H7 (cell line): ENCODE results near the gene RLN1. TPM values are rescaled to one million over a fixed set of nuclear protein-coding genes. Genes with fewer than 3 reads are reported as not detected.
"Not testable (repeated sequence)": the region's sequence is repeated elsewhere in the genome, so short reads cannot be mapped to it uniquely, and the experiment has no call there.

ENCODE experiments used
- DNase-seq: peaks from one replicate; pipeline ENCODE4 v3.0.0; 2012
- H3K27me3 ChIP-seq: 2 replicates; pipeline ENCODE4 v1.6.0; 2011; ENCODE audit warnings: mild to moderate bottlenecking, low read length; ENCODE audit not compliant: control insufficient read depth, insufficient read depth
- H3K36me3 ChIP-seq: replicated peaks from 2 replicates; pipeline ENCODE4 v1.5.1; 2011; ENCODE audit warnings: low read length; ENCODE audit not compliant: control insufficient read depth, insufficient read depth
- H3K4me3 ChIP-seq: 2 replicates; pipeline ENCODE4 v1.5.1; 2011; ENCODE audit warnings: low read depth, mild to moderate bottlenecking, control low read depth, low read length, moderate library complexity; ENCODE audit not compliant: insufficient read depth
- total RNA-seq: library from RNA; depleted of rRNA; stranded (reverse); fragments of >200 nt; shearing (Covaris generic); gene quantifications from 2 replicates; pipeline ENCODE4 v1.2.3, GENCODE V29; 2014

RLN1 gene
- total RNA-seq, 1 experiment from 2014 or later = 0.42 TPM

DNA sequence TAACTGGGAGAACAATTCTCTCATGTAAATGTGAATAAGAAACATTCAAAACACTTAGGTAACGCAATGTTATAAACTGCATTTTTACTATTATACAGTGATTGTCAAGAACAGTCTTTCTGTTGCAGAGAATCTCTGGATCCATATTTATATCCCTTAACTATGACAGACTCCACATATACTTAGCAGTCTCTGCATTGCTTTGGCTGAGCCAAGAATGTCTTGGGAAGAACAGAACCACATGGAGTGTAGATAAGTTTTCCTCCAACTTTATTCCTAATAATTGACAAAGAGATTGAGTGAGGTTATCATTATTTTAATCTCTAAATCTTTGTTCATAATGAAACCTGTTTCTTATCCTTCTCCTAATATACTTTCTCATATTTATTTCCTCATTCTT lies 15.6 kb upstream of the RLN1 start:
- Histone ChIP-seq H3K4me3 (no peak overlapping the region), H3K27me3 (no peaks in the 10 kb centered on the region), H3K36me3 (no peaks in the 10 kb centered on the region)
- DNase-seq = no peak

DNA sequence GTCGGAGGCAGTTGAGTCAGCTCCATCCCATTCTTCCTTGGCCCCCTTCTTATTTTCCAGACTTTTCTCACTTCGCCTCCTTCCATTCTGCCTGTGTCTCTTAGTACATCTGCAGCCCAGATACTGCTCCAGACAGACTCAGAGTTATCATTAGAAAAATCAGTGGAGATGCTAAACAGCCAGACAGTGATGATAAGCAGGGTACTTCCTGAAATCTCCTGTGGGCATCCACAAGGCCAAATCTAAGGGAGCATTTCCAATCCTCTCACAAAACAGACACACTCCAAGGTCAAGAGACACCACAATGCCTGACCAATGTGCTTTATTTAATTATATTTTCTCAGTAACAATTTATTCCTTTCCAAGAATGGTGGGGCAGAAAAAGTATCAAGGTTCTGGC lies 14.5 kb upstream of the RLN1 start:
- Histone ChIP-seq H3K4me3 (no peak overlapping the region), H3K27me3 (no peaks in the 10 kb centered on the region), H3K36me3 (no peaks in the 10 kb centered on the region)
- DNase-seq = no peak

DNA sequence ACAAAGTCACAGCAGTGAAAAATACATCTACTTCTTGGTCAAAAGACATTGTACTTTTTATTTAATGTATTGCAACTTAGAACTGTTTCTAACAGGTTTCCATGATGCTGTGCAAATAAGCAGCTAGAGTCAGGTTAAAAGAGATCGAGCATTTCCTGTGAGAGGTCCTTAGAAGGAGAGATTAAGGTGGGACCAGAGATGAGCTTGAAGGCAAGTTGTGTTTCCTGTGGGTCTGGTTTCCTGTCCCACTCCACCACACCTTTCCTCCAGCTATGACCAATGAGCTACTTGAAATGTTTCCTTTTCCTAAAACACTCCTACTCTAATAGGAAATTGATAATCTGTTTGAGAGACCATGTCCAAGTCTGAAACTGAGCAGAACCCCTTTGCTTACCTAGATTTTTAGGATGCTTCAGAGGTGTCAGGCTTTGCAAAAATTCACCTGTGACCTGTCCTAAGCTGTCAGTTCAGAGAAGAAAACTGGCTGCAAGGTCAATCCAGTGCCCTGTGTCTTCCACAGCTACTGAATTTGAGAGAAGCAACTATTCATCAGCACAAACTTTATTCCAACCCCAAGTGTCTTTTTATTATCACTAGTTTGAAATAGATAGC lies 13.1 kb upstream of the RLN1 start:
- H3K36me3 ChIP-seq = no peaks in the 10 kb centered on the region
- no peak overlapping the region for H3K4me3 ChIP-seq
- no peak for DNase-seq
- H3K27me3 ChIP-seq = no peaks in the 10 kb centered on the region

DNA sequence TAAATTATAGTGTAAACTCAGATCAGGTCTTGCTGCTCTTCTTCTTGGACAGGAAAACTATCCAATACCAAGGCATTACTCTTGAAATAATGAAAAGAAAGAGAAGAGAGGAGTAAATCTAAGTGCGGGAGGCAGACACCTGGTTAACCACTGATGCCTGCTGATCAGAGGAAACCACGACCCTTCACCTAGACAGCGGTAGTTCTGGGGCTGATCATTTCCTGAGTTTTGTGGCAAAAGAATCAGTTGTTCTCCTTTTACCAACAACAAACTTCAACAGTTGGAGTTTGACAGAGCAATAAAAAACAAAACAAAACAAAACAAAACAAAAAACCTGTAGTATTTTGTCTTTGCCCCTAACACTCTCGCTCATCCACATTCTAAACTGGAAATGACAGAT lies 3.0 kb downstream of the RLN1 start:
- no peaks in the 10 kb centered on the region for H3K36me3 ChIP-seq
- no peaks in the 10 kb centered on the region; the same call in 1 of the 2 replicates for H3K27me3 ChIP-seq
- H3K4me3 ChIP-seq = no peak overlapping the region
- no peak for DNase-seq

DNA sequence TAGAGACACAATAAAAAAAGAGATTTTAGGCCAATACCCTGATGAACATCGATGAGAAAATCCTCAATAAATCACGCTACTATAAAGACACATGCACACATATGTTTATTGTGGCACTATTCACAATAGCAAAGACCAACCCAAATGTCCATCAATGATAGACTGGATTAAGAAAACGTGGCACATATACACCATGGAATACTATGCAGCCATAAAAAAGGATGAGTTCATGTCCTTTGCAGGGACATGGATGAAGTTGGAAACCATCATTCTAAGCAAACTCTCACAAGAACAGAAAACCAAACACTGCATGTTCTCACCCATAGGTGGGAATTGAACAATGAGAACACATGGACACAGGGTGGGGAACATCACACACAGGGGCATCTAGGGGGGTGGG lies 8.4 kb downstream of the RLN1 start:
- H3K4me3 ChIP-seq, DNase-seq, H3K27me3 ChIP-seq, H3K36me3 ChIP-seq: not testable (repeated sequence)

DNA sequence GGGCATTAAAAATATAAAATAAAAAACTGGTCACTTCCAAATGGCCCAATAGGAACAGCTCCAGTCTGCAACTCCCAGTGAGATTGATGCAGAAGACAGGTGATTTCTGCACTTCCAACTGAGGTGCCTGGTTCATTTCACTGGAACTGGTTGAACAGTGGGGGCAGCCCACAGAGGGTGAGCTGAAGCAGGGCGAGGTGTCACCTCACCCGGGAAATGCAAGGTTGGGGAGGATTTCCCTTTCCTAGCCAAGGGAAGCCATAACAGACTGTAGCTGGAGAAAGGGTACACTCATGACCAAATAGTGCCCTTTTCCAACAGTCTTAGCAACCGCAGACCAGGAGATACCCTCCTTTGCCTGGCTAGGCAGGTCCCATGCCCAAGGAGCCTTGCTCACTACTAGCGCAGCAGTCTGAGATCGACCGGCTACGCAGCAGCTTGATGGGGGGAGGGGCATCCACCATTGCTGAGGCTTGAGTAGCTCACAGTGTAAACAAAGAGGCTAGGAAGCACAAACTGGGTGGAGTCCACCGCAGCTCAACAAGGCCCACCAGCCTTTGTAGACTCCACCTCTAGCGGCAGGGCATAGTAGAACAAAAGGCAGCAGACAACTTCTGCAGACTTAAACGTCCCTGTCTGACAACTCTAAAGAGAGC lies 12.7 kb downstream of the RLN1 start:
- Histone ChIP-seq H3K36me3 (no peaks in the 10 kb centered on the region), H3K27me3 (no peaks in the 10 kb centered on the region), H3K4me3 (no peak overlapping the region)
- peak; percentile 45 for DNase-seq

DNA sequence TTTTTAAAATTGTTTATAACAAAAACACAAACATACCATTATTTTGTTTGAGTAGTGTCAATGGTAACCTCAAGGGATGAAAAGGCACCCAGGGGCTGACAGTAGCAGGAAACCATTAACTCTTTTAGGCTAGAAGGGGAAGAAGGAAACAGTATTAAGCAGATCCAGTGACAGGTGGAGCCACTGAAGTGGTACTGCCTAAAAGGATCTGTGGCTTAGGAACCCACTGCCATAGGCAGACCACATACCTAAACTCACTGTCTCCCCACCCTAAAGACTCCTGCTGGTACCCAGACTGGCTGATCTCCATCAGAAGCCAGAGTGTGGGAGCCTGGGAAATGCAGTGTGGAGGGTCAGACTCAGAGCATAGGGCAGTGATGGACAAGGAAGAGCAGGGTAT lies 13.5 kb downstream of the RLN1 start:
- Histone ChIP-seq H3K4me3 (no peak overlapping the region), H3K27me3 (no peaks in the 10 kb centered on the region), H3K36me3 (no peaks in the 10 kb centered on the region)
- no peak for DNase-seq

DNA sequence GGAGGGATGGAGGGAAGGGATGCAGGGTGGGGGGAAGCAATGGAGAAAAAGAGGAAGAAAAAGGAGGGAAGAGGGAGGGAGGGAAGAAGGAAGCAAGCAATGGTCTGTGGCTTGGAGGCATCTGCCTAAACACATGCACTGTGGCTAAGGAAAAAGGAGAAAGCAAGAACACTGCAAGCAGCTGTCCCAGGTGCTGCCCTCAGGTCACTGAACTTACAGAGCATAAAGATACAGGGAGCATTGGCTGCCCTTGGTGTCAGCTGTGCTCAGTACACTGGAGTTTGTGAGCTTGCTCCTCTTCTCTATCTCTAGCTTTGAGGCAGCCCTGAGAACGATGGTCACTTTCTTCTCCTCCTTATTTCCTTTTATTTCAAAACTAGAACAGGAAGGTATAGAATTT lies 18.1 kb downstream of the RLN1 start:
- H3K27me3 ChIP-seq, H3K4me3 ChIP-seq, H3K36me3 ChIP-seq, DNase-seq: not testable (repeated sequence)

DNA sequence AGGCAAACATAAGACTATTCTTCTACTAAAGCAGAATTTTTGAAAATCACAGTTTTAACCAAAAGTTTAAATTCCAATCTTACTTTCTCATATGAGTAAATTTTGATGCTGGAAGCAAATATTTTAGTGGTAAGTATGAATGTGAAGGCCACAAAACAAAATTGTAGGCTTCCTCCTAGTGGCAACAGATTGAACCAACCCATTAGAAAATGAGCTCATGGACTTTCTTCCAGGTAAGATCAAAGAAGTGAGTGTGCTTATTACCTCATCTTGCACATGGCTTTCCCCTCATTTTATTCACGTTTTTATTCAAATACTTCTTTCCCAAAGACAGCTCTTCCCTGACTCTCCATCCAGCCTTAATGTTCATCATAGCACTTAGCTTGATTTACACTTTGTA lies 18.6 kb downstream of the RLN1 start:
- no peak overlapping the region for H3K4me3 ChIP-seq
- H3K36me3 ChIP-seq = no peaks in the 10 kb centered on the region
- no peak for DNase-seq
- no peaks in the 10 kb centered on the region for H3K27me3 ChIP-seq

DNA sequence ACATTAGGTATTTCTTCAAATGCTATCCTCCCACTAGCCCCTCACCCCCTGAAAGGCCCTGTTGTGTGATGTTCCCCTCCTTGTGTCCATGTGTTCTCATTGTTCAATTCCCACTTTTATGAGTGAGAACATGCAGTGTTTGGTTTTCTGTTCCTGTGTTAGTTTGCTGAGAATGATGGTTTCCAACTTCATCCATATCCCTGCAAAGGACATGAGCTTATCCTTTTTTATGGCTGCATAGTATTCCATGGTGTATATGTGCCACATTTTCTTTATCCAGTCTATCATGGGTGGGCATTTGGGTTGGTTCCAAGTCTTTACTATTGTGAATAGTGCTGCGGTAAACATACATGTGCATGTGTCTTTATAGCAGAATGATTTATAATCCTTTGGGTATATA lies 23.3 kb downstream of the RLN1 start:
- H3K27me3 ChIP-seq, H3K4me3 ChIP-seq, H3K36me3 ChIP-seq, DNase-seq: not testable (repeated sequence)

DNA sequence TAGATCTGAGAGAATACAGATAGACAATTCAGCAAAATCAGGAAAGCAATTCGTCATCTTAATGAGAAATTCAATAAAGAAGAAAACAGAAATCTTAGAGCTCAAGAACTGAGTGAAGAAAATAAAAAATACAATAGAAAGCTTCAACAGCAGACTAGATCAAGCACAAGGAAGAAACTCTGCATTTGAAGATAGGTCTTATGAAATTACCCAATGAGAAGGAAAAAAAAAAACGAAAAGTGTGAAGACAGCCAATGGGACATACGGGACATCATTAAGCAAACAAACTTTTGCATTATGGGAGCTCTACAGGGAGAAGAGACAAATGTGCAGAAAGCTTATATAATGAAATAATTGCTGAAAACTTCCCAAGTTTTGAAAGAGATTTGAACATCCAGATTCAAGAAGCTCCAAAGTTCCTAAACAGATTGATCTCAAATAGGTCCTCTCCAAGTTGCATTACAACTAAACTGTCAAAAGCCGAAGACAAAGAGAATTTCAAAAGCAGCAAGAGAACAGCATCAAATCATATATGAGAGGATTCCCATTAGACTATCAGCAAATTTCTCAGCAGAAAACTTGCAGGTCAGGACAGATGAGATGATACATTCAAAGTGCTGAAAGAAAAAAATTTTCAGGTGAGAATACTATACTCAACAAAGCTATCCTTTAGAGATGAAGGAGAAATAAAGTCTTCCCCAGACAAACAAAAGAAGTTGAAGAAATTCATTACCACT lies 24.3 kb downstream of the RLN1 start:
- no peaks in the 10 kb centered on the region for H3K27me3 ChIP-seq
- no peak overlapping the region for H3K4me3 ChIP-seq
- DNase-seq = no peak
- no peaks in the 10 kb centered on the region for H3K36me3 ChIP-seq

DNA sequence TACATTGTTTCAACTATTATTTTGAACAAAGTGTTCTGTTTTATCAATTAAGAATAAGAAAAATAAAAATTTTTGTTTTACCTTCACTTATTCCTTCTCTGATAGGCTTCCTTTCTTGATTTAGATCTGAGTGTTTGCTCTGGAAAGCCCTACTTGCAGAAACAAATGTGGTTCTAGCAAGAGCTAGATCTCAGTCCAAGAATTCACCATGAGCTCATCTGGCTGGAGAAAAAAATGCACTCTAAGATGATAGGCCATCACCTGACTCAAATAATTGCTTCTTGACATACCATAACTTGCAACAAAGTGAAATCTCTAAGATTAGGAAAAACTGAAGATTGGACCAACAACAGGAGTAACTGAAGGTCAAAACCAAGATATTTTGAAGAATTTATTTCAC lies 28.8 kb downstream of the RLN1 start:
- DNase-seq = no peak
- no peaks in the 10 kb centered on the region for H3K36me3 ChIP-seq
- no peaks in the 10 kb centered on the region for H3K27me3 ChIP-seq
- no peak overlapping the region for H3K4me3 ChIP-seq

DNA sequence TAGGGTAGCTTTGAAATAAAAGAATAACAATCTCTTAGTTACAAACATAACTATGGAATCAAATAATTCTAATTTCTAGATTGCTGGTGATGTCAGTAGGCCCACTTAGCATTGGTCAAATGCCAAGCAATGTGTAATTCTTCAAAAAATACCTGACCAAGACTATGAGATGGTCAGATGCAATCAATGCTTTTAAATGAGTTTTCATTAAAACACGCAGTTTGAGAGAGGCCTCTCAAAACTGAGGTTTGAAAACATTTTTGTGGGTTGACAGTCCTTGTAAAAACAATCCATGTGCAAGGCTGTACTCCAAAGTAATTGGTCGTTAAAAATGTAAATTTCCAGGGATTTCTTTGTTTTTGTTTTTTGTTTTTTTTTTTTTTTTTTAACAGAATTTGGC lies 33.9 kb downstream of the RLN1 start:
- DNase-seq = no peak
- Histone ChIP-seq H3K4me3 (no peak overlapping the region), H3K27me3 (no peaks in the 10 kb centered on the region), H3K36me3 (no peaks in the 10 kb centered on the region)

DNA sequence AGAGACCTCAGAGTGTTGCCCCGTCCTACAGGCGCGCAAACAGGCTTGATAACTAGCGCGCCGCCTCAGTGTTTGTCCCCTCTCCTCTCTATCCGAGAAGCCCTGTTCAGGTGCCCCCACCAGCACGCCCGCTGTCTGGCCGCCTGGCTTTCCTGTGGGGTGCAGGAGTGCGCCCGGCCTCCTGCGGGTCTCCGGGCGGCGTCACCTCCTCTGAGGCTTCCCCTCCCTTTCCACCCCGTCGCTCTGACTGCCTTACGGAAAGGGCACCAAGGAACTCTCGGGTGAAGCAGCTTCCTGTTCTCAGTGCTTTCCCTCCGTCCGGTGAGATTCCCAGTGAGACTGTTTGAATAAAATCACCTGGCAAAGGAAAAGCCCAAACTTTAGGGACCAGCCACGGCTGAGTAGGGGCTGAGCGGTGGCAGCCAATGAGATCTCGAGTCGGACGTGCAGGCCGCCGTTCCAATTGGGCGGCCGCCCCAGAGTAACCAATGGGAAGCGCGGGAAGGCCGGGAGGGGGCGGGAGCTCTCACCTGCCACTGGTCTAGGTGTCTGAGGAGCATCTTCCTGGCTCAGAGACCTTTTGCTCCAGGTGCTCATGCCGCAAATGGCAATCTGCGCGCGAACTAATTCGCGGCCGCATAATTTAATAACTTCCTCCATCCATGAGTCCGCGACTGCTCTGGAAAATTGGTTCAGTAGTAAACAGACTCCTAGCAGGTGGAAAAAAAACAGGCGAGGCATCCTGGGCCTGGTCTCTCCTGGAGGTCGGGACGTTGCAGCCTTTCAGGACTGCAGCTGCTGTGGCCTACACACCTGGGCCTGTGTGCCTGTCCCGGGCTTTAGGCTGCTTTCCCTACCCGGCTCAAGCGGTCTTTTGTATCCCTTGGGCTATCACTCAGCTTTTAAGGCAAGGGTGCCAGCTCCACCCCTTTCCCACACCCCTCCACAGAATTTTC lies 35.6 kb downstream of the RLN1 start, which contains the start of gene RLN2:
Gene RLN2, minus strand, starts transcription at position 877 of the 956 bp plus-strand sequence. Its CDS starts 136 bp downstream, at position 741.
- H3K36me3 ChIP-seq, H3K4me3 ChIP-seq, H3K27me3 ChIP-seq, DNase-seq: not testable (repeated sequence)
